ENCODE data around the gene AHSG. TPM values are rescaled to one million over a fixed set of nuclear protein-coding genes. Genes with fewer than 3 reads are reported as not detected.

Gene AHSG
- total RNA-seq, 1 experiment from 2014 or later: 0.24 TPM

- no peak for TF ChIP-seq CTCF (IDR thresholded peaks at IDR 0.05; ENCODE audit: unreplicated experiment)
- peak overlapping the region; percentile 18 for H3K27ac Mint-ChIP-seq (ENCODE audit: unreplicated experiment)
- H3K9me3 Mint-ChIP-seq (ENCODE audit: low read depth, unreplicated experiment): peaks cover 9% of the 10 kb centered on the region
- no TSS peak for BruUV-seq (replicated peaks)
- no peak for DNase-seq
- H3K4me3 Mint-ChIP-seq (ENCODE audit: low read depth, unreplicated experiment): no peak overlapping the region
- peaks cover 42% of the 10 kb centered on the region for H3K4me1 Mint-ChIP-seq (ENCODE audit: low read depth, unreplicated experiment)
- H3K36me3 Mint-ChIP-seq (ENCODE audit: insufficient read depth, unreplicated experiment): peaks cover 6% of the 10 kb centered on the region
- no peaks in the 10 kb centered on the region for H3K27me3 Mint-ChIP-seq (ENCODE audit: unreplicated experiment)
- CTCF ChIA-PET: no interaction called here
- intact Hi-C loops (cut with micrococcal nuclease; ENCODE audit: unreplicated experiment): no loop called here
Measured at GRCh38 chr3:186668426-186668825, 55.6 kb downstream of the AHSG start.

- Mint-ChIP-seq H3K27ac (ENCODE audit: unreplicated experiment) (peak overlapping the region; percentile 83), H3K36me3 (ENCODE audit: insufficient read depth, unreplicated experiment) (peaks cover 6% of the 10 kb centered on the region), H3K4me1 (ENCODE audit: low read depth, unreplicated experiment) (peaks cover 31% of the 10 kb centered on the region), H3K4me3 (ENCODE audit: low read depth, unreplicated experiment) (no peak overlapping the region), H3K9me3 (ENCODE audit: low read depth, unreplicated experiment) (peaks cover 9% of the 10 kb centered on the region), H3K27me3 (ENCODE audit: unreplicated experiment) (no peaks in the 10 kb centered on the region)
- intact Hi-C loops (cut with micrococcal nuclease; ENCODE audit: unreplicated experiment): no loop called here
- BruUV-seq (replicated peaks): no TSS peak
- no peak for TF ChIP-seq CTCF (IDR thresholded peaks at IDR 0.05; ENCODE audit: unreplicated experiment)
- CTCF ChIA-PET: no interaction called here
- peak; percentile 41 for DNase-seq
Measured at GRCh38 chr3:186669378-186670084, 56.7 kb downstream of the AHSG start.

DNA sequence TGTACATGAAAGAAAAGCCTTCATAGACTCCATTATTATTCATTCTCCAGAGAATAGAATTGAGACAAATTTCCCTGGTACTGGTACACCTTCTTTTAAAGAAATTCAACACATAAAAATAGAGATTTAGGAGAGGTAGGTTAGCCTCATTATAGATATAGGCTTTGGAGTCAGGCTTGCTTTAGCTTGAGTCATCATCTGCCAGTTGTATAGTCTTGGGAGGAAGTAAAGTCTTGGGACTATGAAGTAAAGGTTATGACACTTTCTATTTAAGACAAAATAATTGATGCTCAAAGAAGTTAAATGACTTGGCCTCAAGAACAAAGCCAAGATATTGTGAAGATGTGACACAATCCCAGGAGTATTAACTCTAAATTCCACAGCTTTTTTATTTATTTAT lies 57.3 kb downstream of the AHSG start:
- Mint-ChIP-seq H3K4me3 (ENCODE audit: low read depth, unreplicated experiment) (no peak overlapping the region), H3K9me3 (ENCODE audit: low read depth, unreplicated experiment) (peaks cover 9% of the 10 kb centered on the region), H3K27me3 (ENCODE audit: unreplicated experiment) (no peaks in the 10 kb centered on the region), H3K36me3 (ENCODE audit: insufficient read depth, unreplicated experiment) (peaks cover 6% of the 10 kb centered on the region), H3K27ac (ENCODE audit: unreplicated experiment) (peak overlapping the region; percentile 83), H3K4me1 (ENCODE audit: low read depth, unreplicated experiment) (peaks cover 26% of the 10 kb centered on the region)
- intact Hi-C loops (cut with micrococcal nuclease; ENCODE audit: unreplicated experiment): no loop called here
- DNase-seq: no peak
- CTCF ChIA-PET: no interaction called here
- TSS peak; percentile 51 for BruUV-seq (replicated peaks)
- no peak for TF ChIP-seq CTCF (IDR thresholded peaks at IDR 0.05; ENCODE audit: unreplicated experiment)

Other genes starting within 250 kb of the AHSG start
- 7.2 and 9.5 TPM in 2 replicates for gene CRYGS, start 68.7 kb upstream of the AHSG start, total RNA-seq (2022)
- 21.0 and 25.1 TPM in 2 replicates for gene TBCCD1, start 45.7 kb upstream of the AHSG start, total RNA-seq (2022)
- 171 and 181 TPM in 2 replicates for gene DNAJB11, start 42.3 kb upstream of the AHSG start, total RNA-seq (2022)
- not detected in 2 replicates for gene FETUB, start 27.3 kb downstream of the AHSG start, total RNA-seq (2022)
- 0.17 and 0.40 TPM in 2 replicates for gene HRG, start 53.0 kb downstream of the AHSG start, total RNA-seq (2022)
- not detected in 2 replicates for gene KNG1, start 104.3 kb downstream of the AHSG start, total RNA-seq (2022)
- gene EIF4A2, start 170.5 kb downstream of the AHSG start, total RNA-seq (2022): 593 and 650 TPM in 2 replicates
- 94.8 and 107 TPM in 2 replicates for gene RFC4, start 193.4 kb downstream of the AHSG start, total RNA-seq (2022)
- gene ADIPOQ, start 229.7 kb downstream of the AHSG start, total RNA-seq (2022): not detected in 2 replicates

Data from Calu3 (cell line).